Activated naive CD4-positive, alpha-beta T cell treated with anti-CD3 and anti-CD28 coated beads for 36 hours (primary cell): ENCODE results near the gene FHIT. TPM values are rescaled to one million over a fixed set of nuclear protein-coding genes. Genes with fewer than 3 reads are reported as not detected.
"Not testable (repeated sequence)": the region's sequence is repeated elsewhere in the genome, so short reads cannot be mapped to it uniquely, and the experiment has no call there.

ENCODE experiments used
- CTCF ChIA-PET: fragments of 350-600 bp; sonication (Branson Sonifier 250); formaldehyde crosslinking; loops from one replicate; lab custom pipeline; 2021; ENCODE audit warnings: antibody characterized with exemption; lab: Charles Lee
- DNase-seq: peaks from one replicate; pipeline ENCODE4 v3.0.0-alpha.2; 2020
- H3K27ac Mint-ChIP-seq: one replicate; pipeline ENCODE4 v1.8.0; 2021; ENCODE audit warnings: mild to moderate bottlenecking, mixed read lengths
- H3K27me3 Mint-ChIP-seq: one replicate; pipeline ENCODE4 v1.8.0; 2021; ENCODE audit warnings: low read depth, mixed read lengths
- H3K36me3 Mint-ChIP-seq: one replicate; pipeline ENCODE4 v1.8.0; 2021; ENCODE audit warnings: low read depth, mixed read lengths
- H3K4me1 Mint-ChIP-seq: one replicate; pipeline ENCODE4 v1.8.0; 2021; ENCODE audit warnings: low read depth, mixed read lengths
- H3K4me3 Mint-ChIP-seq: one replicate; pipeline ENCODE4 v1.8.0; 2021; ENCODE audit warnings: mild to moderate bottlenecking, moderate library complexity, mixed read lengths
- H3K9me3 Mint-ChIP-seq: one replicate; pipeline ENCODE4 v1.8.0; 2021; ENCODE audit warnings: mixed read lengths
- intact Hi-C: fragments of 100-400 bp; cut with micrococcal nuclease; formaldehyde crosslinking; loops from one replicate; pipeline ENCODE4 v1.15.1; 2023
- total RNA-seq, 2 experiments: library from RNA; stranded (reverse); gene quantifications; one replicate each; pipeline ENCODE4 v1.2.3, GENCODE V29; 2021

Gene FHIT
- total RNA-seq, 2 experiments from 2014 or later = 20.2 to 22.7 TPM

DNA sequence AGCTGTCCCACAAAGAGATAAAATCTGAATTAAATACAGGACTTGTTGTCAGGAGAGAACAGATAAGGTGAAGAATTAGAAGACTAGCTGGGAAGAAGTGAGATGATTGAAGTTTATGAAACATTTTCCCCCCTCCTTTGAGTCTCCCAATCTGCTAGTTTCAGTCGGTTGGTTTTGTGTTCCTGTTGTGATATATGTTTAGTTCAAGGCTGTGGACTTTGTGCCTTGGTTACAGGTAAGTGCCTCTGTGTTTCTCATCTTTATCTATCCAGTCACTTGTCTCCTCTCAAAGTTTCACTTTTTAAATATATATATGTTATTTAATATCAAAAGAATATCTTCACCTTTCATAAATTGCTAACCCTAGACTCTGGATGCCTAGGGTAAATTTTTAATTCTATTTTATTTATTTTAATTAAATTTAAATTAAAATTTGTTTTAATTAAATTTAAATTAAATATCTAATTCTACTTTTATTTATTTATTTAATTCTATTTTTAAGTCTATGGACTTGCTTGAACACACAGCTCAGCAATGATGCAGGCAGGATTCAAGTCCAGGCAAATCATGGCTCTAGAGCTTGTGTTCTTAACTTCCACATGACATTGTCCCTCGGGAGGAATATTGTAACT is 190.0 kb downstream of the FHIT start:
- no peaks in the 10 kb centered on the region for H3K9me3 Mint-ChIP-seq
- no peaks in the 10 kb centered on the region for H3K4me1 Mint-ChIP-seq
- CTCF ChIA-PET = interaction anchor here (0.6 kb wide), 1 partner anchor 494 kb away, joined by 4 read pairs; no protein-coding TSS in a partner anchor

DNA sequence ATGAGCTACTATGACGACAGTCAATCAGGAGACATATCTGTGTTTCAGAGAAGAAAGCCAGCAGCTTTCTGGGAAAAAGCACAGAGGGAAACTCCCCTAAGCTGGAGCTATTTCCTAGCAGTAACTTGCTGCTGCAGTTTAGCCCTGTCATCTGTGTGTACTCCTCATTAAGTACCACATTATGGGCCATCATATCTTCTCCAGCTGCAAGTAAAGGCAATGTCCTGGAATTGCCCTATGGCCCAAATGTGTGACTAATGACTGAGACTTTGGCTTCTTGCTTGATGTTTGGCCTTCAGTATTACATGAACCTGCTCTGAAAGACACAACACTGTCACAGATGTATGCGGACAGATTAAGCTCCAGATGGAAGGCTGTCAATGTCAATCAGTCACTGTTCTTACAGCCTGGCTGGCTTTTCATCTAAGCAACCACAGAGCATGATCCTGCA is 190.8 kb downstream of the FHIT start:
- intact Hi-C loops = no loop called here
- Mint-ChIP-seq H3K27me3 (no peaks in the 10 kb centered on the region), H3K4me1 (no peaks in the 10 kb centered on the region), H3K4me3 (no peak overlapping the region), H3K27ac (no peak overlapping the region), H3K36me3 (no peaks in the 10 kb centered on the region), H3K9me3 (no peaks in the 10 kb centered on the region)
- no peak for DNase-seq
- CTCF ChIA-PET = interaction anchor here (0.6 kb wide), 1 partner anchor 495 kb away, joined by 4 read pairs; no protein-coding TSS in a partner anchor

More for the DNA sequence above, 190.0 kb downstream of the FHIT start:
- Mint-ChIP-seq H3K27me3 (no peaks in the 10 kb centered on the region), H3K36me3 (no peaks in the 10 kb centered on the region), H3K4me3 (no peak overlapping the region), H3K27ac (no peak overlapping the region)
- intact Hi-C loops = no loop called here
- DNase-seq = no peak

DNA sequence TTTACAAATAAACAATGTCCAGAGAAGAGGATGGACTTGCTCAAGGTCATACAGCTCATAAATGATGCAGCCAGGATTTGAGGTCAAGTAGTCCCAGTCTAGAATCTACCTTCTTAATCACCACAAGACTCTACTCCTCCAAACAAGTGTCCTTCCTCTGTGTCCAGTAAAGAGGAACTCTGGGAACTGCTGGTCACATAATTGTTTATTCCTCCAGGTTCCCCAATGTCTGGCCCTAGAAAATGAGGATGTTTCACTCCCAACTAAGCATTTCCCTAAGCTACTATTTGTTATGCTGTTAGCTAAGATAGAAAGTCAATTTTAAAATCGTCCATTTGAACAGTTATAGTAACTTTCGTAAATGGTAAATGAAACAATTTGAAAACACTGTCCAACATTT is 192.4 kb downstream of the FHIT start:
- H3K9me3 Mint-ChIP-seq = no peaks in the 10 kb centered on the region
- H3K4me1 Mint-ChIP-seq = no peaks in the 10 kb centered on the region
- no peak overlapping the region for H3K27ac Mint-ChIP-seq
- H3K36me3 Mint-ChIP-seq = no peaks in the 10 kb centered on the region
- H3K4me3 Mint-ChIP-seq = no peak overlapping the region
- CTCF ChIA-PET = no interaction called here
- H3K27me3 Mint-ChIP-seq = no peaks in the 10 kb centered on the region
- DNase-seq = no peak
- intact Hi-C loops = no loop called here

- no peak overlapping the region for H3K27ac Mint-ChIP-seq
- no peak overlapping the region for H3K4me3 Mint-ChIP-seq
- no peaks in the 10 kb centered on the region for H3K9me3 Mint-ChIP-seq
- intact Hi-C loops = no loop called here
- H3K4me1 Mint-ChIP-seq = no peaks in the 10 kb centered on the region
- CTCF ChIA-PET = interaction anchor here (0.6 kb wide), 1 partner anchor 409 kb away, joined by 3 read pairs; no protein-coding TSS in a partner anchor
- peaks cover 1% of the 10 kb centered on the region for H3K36me3 Mint-ChIP-seq
- no peaks in the 10 kb centered on the region for H3K27me3 Mint-ChIP-seq
- DNase-seq = no peak
Measured at GRCh38 chr3:61057464-61057863, 193.8 kb downstream of the FHIT start.

GRCh38 chr3:61055447-61055846 is 195.8 kb downstream of the FHIT start:
- intact Hi-C loops = no loop called here
- H3K9me3 Mint-ChIP-seq = no peaks in the 10 kb centered on the region
- H3K27ac Mint-ChIP-seq = no peak overlapping the region
- no peak for DNase-seq
- CTCF ChIA-PET = no interaction called here
- H3K36me3 Mint-ChIP-seq = peaks cover 1% of the 10 kb centered on the region
- no peak overlapping the region for H3K4me3 Mint-ChIP-seq
- no peaks in the 10 kb centered on the region for H3K4me1 Mint-ChIP-seq
- no peaks in the 10 kb centered on the region for H3K27me3 Mint-ChIP-seq

DNA sequence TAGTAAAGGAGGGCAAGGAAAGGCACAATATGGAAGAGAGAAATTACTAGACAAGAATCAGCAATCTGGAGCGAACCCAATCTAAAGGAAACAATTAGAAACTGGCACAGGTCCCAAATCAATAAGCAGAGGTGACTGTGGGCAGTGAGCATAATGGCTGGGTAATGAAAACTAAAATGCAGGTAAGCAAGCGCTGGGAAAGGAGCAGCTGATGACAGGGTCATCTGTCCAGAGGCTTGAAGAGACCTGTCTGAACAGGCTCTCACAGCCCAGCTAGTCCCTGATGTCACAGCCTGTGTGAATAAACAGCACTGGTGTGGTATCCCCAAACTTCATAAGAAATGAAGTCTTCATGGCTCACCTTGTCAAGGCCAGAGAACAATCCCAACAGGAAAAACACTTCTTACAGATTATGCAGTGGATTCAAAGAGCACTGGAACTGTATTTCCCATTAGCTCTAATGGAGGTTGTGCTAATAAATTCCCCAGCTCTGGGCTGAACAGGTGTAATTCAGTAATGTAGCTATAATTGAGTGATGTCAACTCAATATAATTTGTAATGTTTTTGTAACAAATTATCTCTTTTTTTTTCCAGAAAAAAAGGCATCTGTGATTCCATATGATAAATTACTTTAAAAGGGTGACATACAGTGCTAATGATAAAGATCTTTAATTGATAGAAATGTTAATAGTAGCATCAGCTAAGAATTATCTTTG is 197.3 kb downstream of the FHIT start:
- intact Hi-C loops = no loop called here
- CTCF ChIA-PET = no interaction called here
- Mint-ChIP-seq H3K4me3 (no peak overlapping the region), H3K27me3 (no peaks in the 10 kb centered on the region), H3K9me3 (no peaks in the 10 kb centered on the region), H3K4me1 (no peaks in the 10 kb centered on the region), H3K36me3 (peaks cover 1% of the 10 kb centered on the region), H3K27ac (no peak overlapping the region)
- no peak for DNase-seq

DNA sequence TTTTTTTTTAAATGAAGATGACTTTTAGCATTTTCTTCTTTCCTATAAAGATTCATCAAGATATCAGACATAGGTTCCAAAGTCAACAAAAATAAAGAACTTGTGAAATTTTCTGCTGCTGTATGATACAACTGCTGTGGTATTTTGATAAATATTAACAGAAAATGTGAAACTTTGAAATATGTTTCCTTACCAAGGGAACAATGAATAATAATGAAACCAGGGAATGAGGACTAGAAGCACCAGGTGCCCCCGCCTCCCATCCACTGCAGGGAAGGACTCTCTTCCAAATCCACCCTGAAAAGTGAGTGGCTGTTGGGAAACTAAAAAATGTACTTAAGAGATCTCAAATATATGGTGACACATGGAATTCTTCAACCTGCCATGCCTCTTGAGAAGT is 198.4 kb downstream of the FHIT start:
- Mint-ChIP-seq H3K9me3 (peaks cover 7% of the 10 kb centered on the region), H3K4me3 (no peak overlapping the region), H3K36me3 (peaks cover 1% of the 10 kb centered on the region), H3K27ac (no peak overlapping the region), H3K27me3 (no peaks in the 10 kb centered on the region), H3K4me1 (no peaks in the 10 kb centered on the region)
- DNase-seq = no peak
- CTCF ChIA-PET = no interaction called here
- intact Hi-C loops = no loop called here

DNA sequence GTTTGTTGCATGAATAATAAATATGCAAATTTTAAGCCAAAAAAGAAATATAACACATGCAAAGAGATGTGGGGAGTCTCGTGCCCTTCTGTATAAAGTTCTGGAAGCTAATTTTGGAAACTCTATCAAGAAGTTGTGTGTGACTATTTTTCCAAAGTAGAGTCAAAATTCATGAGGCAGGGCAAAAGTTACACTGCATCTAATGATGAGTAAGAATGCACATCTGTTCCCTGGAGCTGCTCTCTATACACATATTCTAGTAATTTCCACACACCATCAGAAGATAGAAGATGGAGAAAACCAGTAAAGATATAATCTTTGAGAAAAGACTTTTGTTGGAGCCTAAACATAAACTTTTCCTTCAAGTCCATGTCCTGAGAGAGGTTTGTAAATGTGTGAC is 199.6 kb downstream of the FHIT start:
- DNase-seq = no peak
- H3K4me3 Mint-ChIP-seq = no peak overlapping the region
- peaks cover 1% of the 10 kb centered on the region for H3K36me3 Mint-ChIP-seq
- CTCF ChIA-PET = no interaction called here
- H3K9me3 Mint-ChIP-seq = peaks cover 14% of the 10 kb centered on the region
- H3K4me1 Mint-ChIP-seq = no peaks in the 10 kb centered on the region
- intact Hi-C loops = no loop called here
- no peak overlapping the region for H3K27ac Mint-ChIP-seq
- H3K27me3 Mint-ChIP-seq = no peaks in the 10 kb centered on the region

DNA sequence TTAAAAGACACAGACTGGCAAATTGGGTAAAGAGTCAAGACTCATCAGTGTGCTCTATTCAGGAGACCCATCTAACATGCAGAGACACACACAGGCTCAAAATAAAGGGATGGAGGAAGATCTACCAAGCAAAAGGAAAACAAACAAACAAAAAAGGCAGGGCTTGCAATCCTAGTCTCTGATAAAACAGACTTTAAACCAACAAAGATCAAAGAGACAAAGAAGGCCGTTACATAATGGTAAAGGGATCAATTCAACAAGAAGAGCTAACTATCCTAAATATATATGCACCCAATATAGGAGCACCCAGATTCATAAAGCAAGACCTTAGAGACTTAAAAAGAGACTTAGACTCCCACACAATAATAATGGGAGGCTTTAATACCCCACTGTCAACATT is 206.1 kb downstream of the FHIT start:
- H3K27ac Mint-ChIP-seq, H3K4me3 Mint-ChIP-seq, H3K4me1 Mint-ChIP-seq, CTCF ChIA-PET, DNase-seq, intact Hi-C loops, H3K27me3 Mint-ChIP-seq: not testable (repeated sequence)
- Mint-ChIP-seq H3K36me3 (peaks cover 11% of the 10 kb centered on the region), H3K9me3 (peaks cover 19% of the 10 kb centered on the region)

DNA sequence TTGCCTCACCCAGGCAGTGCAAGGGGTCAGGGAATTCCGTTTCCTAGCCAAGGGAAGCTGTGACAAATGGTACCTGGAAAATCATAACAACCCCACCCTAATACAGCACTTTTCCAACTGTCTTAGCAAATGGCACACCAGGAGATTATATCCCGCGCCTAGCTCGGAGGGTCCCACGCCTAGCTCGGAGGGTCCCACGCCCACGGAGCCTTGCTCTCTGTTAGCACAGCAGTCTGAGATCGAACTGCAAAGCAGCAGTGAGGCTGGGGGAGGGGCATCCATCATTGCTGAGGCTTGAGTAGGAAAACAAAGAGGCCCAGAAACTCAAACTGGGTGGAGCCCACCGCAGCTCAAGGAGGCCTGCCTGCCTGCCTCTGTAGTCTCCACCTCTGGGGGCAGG is 208.1 kb downstream of the FHIT start:
- no peak overlapping the region for H3K27ac Mint-ChIP-seq
- DNase-seq = no peak
- no peak overlapping the region for H3K4me3 Mint-ChIP-seq
- CTCF ChIA-PET = no interaction called here
- no peaks in the 10 kb centered on the region for H3K27me3 Mint-ChIP-seq
- H3K36me3 Mint-ChIP-seq = peaks cover 11% of the 10 kb centered on the region
- no peaks in the 10 kb centered on the region for H3K4me1 Mint-ChIP-seq
- intact Hi-C loops = no loop called here
- peaks cover 12% of the 10 kb centered on the region for H3K9me3 Mint-ChIP-seq

DNA sequence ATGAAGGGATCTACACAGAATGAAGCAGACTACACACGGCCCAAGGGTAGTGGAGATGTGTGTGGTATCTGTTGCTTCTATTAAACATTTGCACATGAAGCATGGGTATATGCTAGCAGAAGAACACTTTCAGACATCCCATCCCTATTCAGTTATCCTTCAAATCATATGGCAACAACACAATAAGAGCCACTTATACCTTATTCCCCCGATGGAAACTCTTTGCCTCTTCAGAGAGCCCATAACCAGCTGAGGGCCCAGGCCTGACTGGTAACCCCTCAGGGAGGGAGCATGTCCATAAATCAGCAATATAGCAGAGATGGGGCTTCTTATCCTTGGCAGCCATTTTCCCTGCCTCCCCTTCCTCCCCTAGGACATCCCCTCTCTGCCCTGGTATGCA is 210.6 kb downstream of the FHIT start:
- Mint-ChIP-seq H3K4me1 (no peaks in the 10 kb centered on the region), H3K4me3 (no peak overlapping the region), H3K36me3 (peaks cover 10% of the 10 kb centered on the region), H3K27ac (no peak overlapping the region), H3K9me3 (peaks cover 3% of the 10 kb centered on the region), H3K27me3 (no peaks in the 10 kb centered on the region)
- CTCF ChIA-PET = no interaction called here
- intact Hi-C loops = no loop called here
- no peak for DNase-seq

DNA sequence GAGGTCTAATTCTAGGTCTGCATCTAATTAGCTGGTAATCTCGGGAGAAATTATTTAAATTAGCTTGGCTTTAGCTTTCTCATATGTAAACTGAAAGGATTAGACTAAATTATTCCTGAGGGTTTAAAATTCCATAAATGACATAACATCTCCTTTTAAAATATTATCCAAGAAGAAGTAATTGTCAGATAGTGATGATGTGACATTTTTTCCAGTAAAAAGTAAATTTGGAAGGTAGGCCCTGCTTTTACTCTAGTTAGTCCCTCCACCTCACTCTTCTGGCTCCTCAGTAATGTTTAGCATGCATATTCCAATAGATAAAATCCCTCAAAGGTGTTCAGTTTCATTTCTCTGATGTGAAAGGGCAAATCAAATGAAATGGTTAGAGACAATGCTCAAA is 215.7 kb downstream of the FHIT start:
- Mint-ChIP-seq H3K4me3 (no peak overlapping the region), H3K4me1 (no peaks in the 10 kb centered on the region), H3K27ac (no peak overlapping the region), H3K27me3 (no peaks in the 10 kb centered on the region), H3K36me3 (peaks cover 8% of the 10 kb centered on the region), H3K9me3 (no peaks in the 10 kb centered on the region)
- CTCF ChIA-PET = no interaction called here
- no peak for DNase-seq
- intact Hi-C loops = no loop called here

DNA sequence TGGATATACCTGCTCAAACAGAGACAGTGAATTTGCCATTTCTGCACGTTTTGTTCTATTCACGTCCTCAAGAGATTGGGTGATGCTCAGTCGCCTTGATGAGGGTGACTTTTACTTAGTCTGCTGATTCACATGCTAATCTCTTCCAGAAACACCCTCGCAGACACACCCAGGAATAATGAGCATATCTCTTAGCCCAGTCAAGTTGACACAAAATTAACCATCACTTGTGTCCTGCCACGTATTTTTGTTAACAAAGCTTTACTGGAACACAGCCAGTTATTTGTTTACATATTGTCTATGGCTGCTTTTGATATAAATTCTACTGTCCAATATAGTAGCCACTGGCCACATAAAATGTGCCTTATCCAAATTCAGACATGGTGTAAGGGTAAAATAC is 218.3 kb downstream of the FHIT start:
- no peak overlapping the region for H3K27ac Mint-ChIP-seq
- H3K36me3 Mint-ChIP-seq = peaks cover 7% of the 10 kb centered on the region
- H3K27me3 Mint-ChIP-seq = no peaks in the 10 kb centered on the region
- no peak overlapping the region for H3K4me3 Mint-ChIP-seq
- intact Hi-C loops = no loop called here
- DNase-seq = no peak
- H3K4me1 Mint-ChIP-seq = no peaks in the 10 kb centered on the region
- CTCF ChIA-PET = no interaction called here
- no peaks in the 10 kb centered on the region for H3K9me3 Mint-ChIP-seq
